IMR-90 (cell line): ENCODE results near the gene NDUFAF8. TPM values are rescaled to one million over a fixed set of nuclear protein-coding genes. Genes with fewer than 3 reads are reported as not detected.

Experiments
- ATAC-seq: fragments of 200-7000 bp; cut with Tn5 transposase; 2 replicates; pipeline ENCODE4 v1.9.1; 2020; ENCODE audit warnings: low read depth, mild to moderate bottlenecking, moderate library complexity
- BruUV-seq: library from RNA; stranded (reverse); fragments of 400-500 nt; replicated peaks from 2 replicates; lab custom pipeline; 2021; lab: Mats Ljungman, UMichigan
- CTCF ChIA-PET: fragments of 300-600 bp; formaldehyde crosslinking; extraction: SDS; loops from one replicate; lab custom pipeline; 2021; ENCODE audit warnings: antibody characterized with exemption; lab: Yijun Ruan, JAX
- POLR2A ChIA-PET: fragments of 300-600 bp; sonication (Branson Sonifier 250); formaldehyde crosslinking; loops from one replicate; lab custom pipeline; 2022; ENCODE audit warnings: antibody characterized with exemption; ENCODE audit not compliant: unreplicated experiment; lab: Charles Lee
- DNase-seq: peaks from one replicate; pipeline ENCODE4 v3.0.0; 2013
- H2AFZ ChIP-seq: replicated peaks from 2 replicates; pipeline ENCODE3; 2013; ENCODE audit warnings: low read length, mild to moderate bottlenecking; ENCODE audit not compliant: poor library complexity
- H2AK5ac ChIP-seq: 2 replicates; pipeline ENCODE4 v1.6.1; 2013; ENCODE audit warnings: low read depth, low read length, inconsistent platforms
- H2AK9ac ChIP-seq: replicated peaks from 2 replicates; pipeline ENCODE3; 2013; ENCODE audit warnings: mild to moderate bottlenecking, low read depth, low read length, moderate library complexity; ENCODE audit not compliant: poor library complexity
- H2BK120ac ChIP-seq: 2 replicates; pipeline ENCODE4 v1.6.1; 2013; ENCODE audit warnings: low read depth, low read length, inconsistent platforms
- H2BK15ac ChIP-seq: 3 replicates; pipeline ENCODE4 v1.6.1; 2013; ENCODE audit warnings: low read depth, low read length, inconsistent platforms
- H2BK20ac ChIP-seq: 2 replicates; pipeline ENCODE4 v1.6.1; 2013; ENCODE audit warnings: low read depth, mild to moderate bottlenecking, inconsistent platforms, low read length, moderate library complexity
- H2BK5ac ChIP-seq: 2 replicates; pipeline ENCODE4 v1.6.1; 2013; ENCODE audit warnings: mild to moderate bottlenecking, low read depth, low read length, inconsistent platforms; ENCODE audit not compliant: poor library complexity, severe bottlenecking
- H3K14ac ChIP-seq: replicated peaks from 2 replicates; pipeline ENCODE4 v1.6.1; 2013; ENCODE audit warnings: low read depth, low read length, inconsistent platforms
- H3K18ac ChIP-seq: 2 replicates; pipeline ENCODE4 v1.6.1; 2013; ENCODE audit warnings: low read depth, low read length, control low read depth
- H3K23ac ChIP-seq: 2 replicates; pipeline ENCODE4 v1.6.1; 2013; ENCODE audit warnings: low read depth, low read length, inconsistent platforms
- H3K27ac ChIP-seq: 2 replicates; pipeline ENCODE4 v1.5.1; 2013; ENCODE audit warnings: mild to moderate bottlenecking, control low read depth, low read length; ENCODE audit not compliant: insufficient read depth
- H3K27me3 ChIP-seq: 2 replicates; pipeline ENCODE4 v1.6.1; 2013; ENCODE audit warnings: low read length; ENCODE audit not compliant: control insufficient read depth, insufficient read depth
- H3K36me3 ChIP-seq: 2 replicates; pipeline ENCODE4 v1.6.1; 2013; ENCODE audit warnings: low read length, mixed read lengths; ENCODE audit not compliant: control insufficient read depth, insufficient read depth
- H3K4ac ChIP-seq: 2 replicates; pipeline ENCODE4 v1.6.1; 2013; ENCODE audit warnings: low read depth, low read length, inconsistent platforms
- H3K4me1 ChIP-seq: 2 replicates; pipeline ENCODE4 v1.6.1; 2013; ENCODE audit warnings: low read length, mixed read lengths; ENCODE audit not compliant: control insufficient read depth, insufficient read depth
- H3K4me2 ChIP-seq: 2 replicates; pipeline ENCODE4 v1.6.1; 2013; ENCODE audit warnings: low read depth, mild to moderate bottlenecking, control low read depth, low read length, moderate library complexity
- H3K4me3 ChIP-seq: 2 replicates; pipeline ENCODE4 v1.5.1; 2013; ENCODE audit warnings: low read depth, mild to moderate bottlenecking, control low read depth, low read length, moderate library complexity; ENCODE audit not compliant: insufficient read depth
- H3K56ac ChIP-seq: 2 replicates; pipeline ENCODE4 v1.6.1; 2013; ENCODE audit warnings: low read length, inconsistent platforms; ENCODE audit not compliant: insufficient read depth; ENCODE audit errors: extremely low read depth
- H3K79me1 ChIP-seq, 2 experiments: 2 replicates each; pipeline ENCODE4 v1.6.1; 2013; ENCODE audit warnings: low read length in 2 of 2, inconsistent platforms in 1 of 2, low read depth in 1 of 2
- H3K9ac ChIP-seq: 2 replicates; pipeline ENCODE4 v1.6.1; 2013; ENCODE audit warnings: low read depth, low read length, control low read depth
- H3K9me1 ChIP-seq: 2 replicates; pipeline ENCODE4 v1.6.1; 2013; ENCODE audit warnings: low read length, inconsistent platforms; ENCODE audit not compliant: insufficient read depth
- H3K9me3 ChIP-seq: 2 replicates; pipeline ENCODE4 v1.6.1; 2013; ENCODE audit warnings: low read length; ENCODE audit not compliant: control insufficient read depth, insufficient read depth
- H4K20me1 ChIP-seq: 2 replicates; pipeline ENCODE4 v1.6.1; 2013; ENCODE audit warnings: low read length, inconsistent platforms; ENCODE audit not compliant: insufficient read depth
- H4K5ac ChIP-seq: 2 replicates; pipeline ENCODE4 v1.6.1; 2013; ENCODE audit warnings: mild to moderate bottlenecking, low read depth, low read length, control low read depth
- H4K8ac ChIP-seq, 2 experiments: 2 replicates each; pipeline ENCODE4 v1.6.1; 2013; ENCODE audit warnings: low read depth in 2 of 2, low read length in 2 of 2, control low read depth in 1 of 2, inconsistent platforms in 1 of 2
- H4K91ac ChIP-seq: 2 replicates; pipeline ENCODE4 v1.6.1; 2013; ENCODE audit warnings: low read depth, low read length, inconsistent platforms; ENCODE audit not compliant: insufficient read depth
- MAFK ChIP-seq: IDR thresholded peaks from 2 replicates; pipeline ENCODE4 v1.6.1; 2012; ENCODE audit warnings: low read depth, low read length, improper control_type of control experiment
- RAD21 ChIP-seq: IDR thresholded peaks from 2 replicates; pipeline ENCODE4 v1.6.1; 2012; ENCODE audit warnings: low read length, improper control_type of control experiment
- WGBS, 2 experiments: methylation state at CpG; one replicate each; pipeline versions ENCODE4 v1.1.5 to v1.1.7; 2013; ENCODE audit warnings: missing lambda C conversion rate in 2 of 2; ENCODE audit not compliant: insufficient read length in 1 of 2; ENCODE audit errors: extremely low coverage in 2 of 2; 5-methylcytosine and 5-hydroxymethylcytosine counted together
- dilution Hi-C: fragments of 300-500 bp; cut with HindIII; formaldehyde crosslinking; loops from one replicate; pipeline ENCODE4 v1.14.3; 2018; ENCODE audit warnings: low sequenced_read_pairs; ENCODE audit not compliant: unreplicated experiment
- in situ Hi-C: fragments of 300-500 bp; cut with MboI; formaldehyde crosslinking; loops from 3 replicates; pipeline ENCODE4 v1.14.3; 2019; ENCODE audit warnings: low sequenced_read_pairs, inconsistent platforms, mixed read lengths
- intact Hi-C: fragments of 100-400 bp; cut with micrococcal nuclease; formaldehyde crosslinking; loops from 2 replicates; pipeline ENCODE4 v1.10.0; 2022
- polyA plus RNA-seq, 3 experiments: library from polyadenylated mRNA; depleted of rRNA; stranded (reverse); fragments of >200 nt; gene quantifications; 2 replicates each; pipeline ENCODE4 v1.2.3, GENCODE V29; 2012; ENCODE audit warnings: low replicate concordance in 1 of 3
- total RNA-seq: library from RNA; depleted of rRNA; stranded (reverse); fragments of >200 nt; gene quantifications from 2 replicates; pipeline ENCODE4 v1.2.3, GENCODE V29; 2012

NDUFAF8 gene
- total and polyA plus RNA-seq, 2 of the 4 experiments (the other 2 are of a cell fraction), result 11.1 to 65.0 TPM

GRCh38 chr17:81285179-81285878 lies 46.2 kb downstream of the NDUFAF8 start:
- Histone ChIP-seq H4K91ac (peak overlapping the region; percentile 12; the same call in 1 of the 2 replicates), H3K23ac (no peak overlapping the region; the same call in 1 of the 2 replicates), H2BK120ac (no peak overlapping the region; the same call in 1 of the 2 replicates), H3K56ac (no peak overlapping the region), H3K4ac (no peak overlapping the region), H2BK5ac (no peak overlapping the region), H3K9ac (no peak overlapping the region), H3K4me2 (0 out of 2 replicates have a peak overlapping the region, but pooled peaks have one; percentile 19), H4K8ac (peak overlapping the region in 1 of 2 experiments; percentile 77; a peak in 2 of 4 replicates), H2AFZ (peak overlapping the region; percentile 78), H4K20me1 (peaks cover 19% of the 10 kb centered on the region), H3K18ac (no peak overlapping the region), H3K4me1 (peaks cover 3% of the 10 kb centered on the region; the same call in 1 of the 2 replicates), H3K14ac (no peak overlapping the region), H3K9me3 (no peaks in the 10 kb centered on the region), H3K27ac (no peak overlapping the region), H3K79me1 (peaks cover 8 to 61% of the 10 kb centered on the region in 2 experiments), H3K4me3 (no peak overlapping the region), H2AK9ac (peak overlapping the region; percentile 55), H2BK20ac (no peak overlapping the region), H3K36me3 (peaks cover 42% of the 10 kb centered on the region), H3K9me1 (no peaks in the 10 kb centered on the region; the same call in 1 of the 2 replicates), H2BK15ac (no peak overlapping the region; the same call in 2 of the 3 replicates), H4K5ac (no peak overlapping the region), H2AK5ac (no peak overlapping the region; the same call in none of the 2 replicates), H3K27me3 (no peaks in the 10 kb centered on the region)
- peak; percentile 42; the same call in 1 of the 2 replicates for ATAC-seq
- BruUV-seq, result no TSS peak
- POLR2A ChIA-PET, result no interaction called here
- DNase-seq, result peak; percentile 8
- CTCF ChIA-PET, result no interaction called here
- intact Hi-C loops (no loop called here), dilution Hi-C loops (no loop called here), in situ Hi-C loops (no loop called here)
- TF ChIP-seq RAD21 (no peak), MAFK (peak; percentile 65)
- WGBS, 2 experiments, result 40% methylated on average over 3 of the region's 37 CpGs; no CpG with 5 or more reads in 1 of the 2 experiments
